ENCODE measurements around the gene HS6ST3. TPM values are rescaled to one million over a fixed set of nuclear protein-coding genes. Genes with fewer than 3 reads are reported as not detected.

The HS6ST3 gene
- total RNA-seq, 2 donors from 2014 or later = 0.02 to 0.13 TPM

- Histone ChIP-seq H3K4me1 (no peaks in the 10 kb centered on the region), H3K36me3 (no peaks in the 10 kb centered on the region), H3K9ac (ENCODE audit: low read depth in 2 of 2, low read length in 2 of 2) (no peak overlapping the region), H3K27me3 (no peaks in the 10 kb centered on the region), H3K4me3 (no peak overlapping the region), H3K27ac (no peak overlapping the region), H3K9me3 (no peaks in the 10 kb centered on the region)
- DNase-seq = no peak
- no peak for TF ChIP-seq CTCF (IDR thresholded peaks at IDR 0.05)
- intact Hi-C loops (cut with DNase I) = no loop called here
Observed at GRCh38 chr13:96744367-96745331, 654.7 kb downstream of the HS6ST3 start.

- no peak for TF ChIP-seq CTCF (IDR thresholded peaks at IDR 0.05)
- Histone ChIP-seq H3K27me3 (no peaks in the 10 kb centered on the region), H3K27ac (no peak overlapping the region), H3K36me3 (no peaks in the 10 kb centered on the region), H3K9ac (ENCODE audit: low read depth in 2 of 2, low read length in 2 of 2) (no peak overlapping the region), H3K4me1 (no peaks in the 10 kb centered on the region), H3K4me3 (no peak overlapping the region), H3K9me3 (no peaks in the 10 kb centered on the region)
- intact Hi-C loops (cut with DNase I) = no loop called here
- DNase-seq = no peak
Observed at GRCh38 chr13:96746886-96747285, 657.0 kb downstream of the HS6ST3 start.

- H3K9ac ChIP-seq (ENCODE audit: low read depth in 2 of 2, low read length in 2 of 2) = no peak overlapping the region
- H3K4me3 ChIP-seq = no peak overlapping the region
- DNase-seq = no peak
- no peaks in the 10 kb centered on the region for H3K9me3 ChIP-seq
- intact Hi-C loops (cut with DNase I) = no loop called here
- H3K27me3 ChIP-seq = no peaks in the 10 kb centered on the region
- TF ChIP-seq CTCF (IDR thresholded peaks at IDR 0.05) = no peak
- H3K4me1 ChIP-seq = no peaks in the 10 kb centered on the region
- H3K36me3 ChIP-seq = no peaks in the 10 kb centered on the region
- no peak overlapping the region for H3K27ac ChIP-seq
Observed at GRCh38 chr13:96749825-96750224, 659.9 kb downstream of the HS6ST3 start.

GRCh38 chr13:96751089-96751488 lies 661.2 kb downstream of the HS6ST3 start:
- DNase-seq = no peak
- Histone ChIP-seq H3K9me3 (no peaks in the 10 kb centered on the region), H3K27me3 (no peaks in the 10 kb centered on the region), H3K4me1 (no peaks in the 10 kb centered on the region), H3K9ac (ENCODE audit: low read depth in 2 of 2, low read length in 2 of 2) (no peak overlapping the region), H3K36me3 (no peaks in the 10 kb centered on the region), H3K27ac (no peak overlapping the region), H3K4me3 (no peak overlapping the region)
- intact Hi-C loops (cut with DNase I) = no loop called here
- TF ChIP-seq CTCF (IDR thresholded peaks at IDR 0.05) = no peak

- no peak overlapping the region for H3K9ac ChIP-seq (ENCODE audit: low read depth in 2 of 2, low read length in 2 of 2)
- no peak for TF ChIP-seq CTCF (IDR thresholded peaks at IDR 0.05)
- no peak for DNase-seq
- H3K4me3 ChIP-seq = no peak overlapping the region
- no peaks in the 10 kb centered on the region for H3K4me1 ChIP-seq
- H3K36me3 ChIP-seq = no peaks in the 10 kb centered on the region
- intact Hi-C loops (cut with DNase I) = no loop called here
- H3K27ac ChIP-seq = no peak overlapping the region
- H3K9me3 ChIP-seq = no peaks in the 10 kb centered on the region
- H3K27me3 ChIP-seq = no peaks in the 10 kb centered on the region
Observed at GRCh38 chr13:96762876-96763275, 673.0 kb downstream of the HS6ST3 start.

Measured in colonic mucosa (tissue), 4 donors.